Neural cell (in vitro differentiated cells): ENCODE data around the gene COL4A5. TPM values are rescaled to one million over a fixed set of nuclear protein-coding genes. Genes with fewer than 3 reads are reported as not detected.

Experiments used
- H2AFZ ChIP-seq: fragments of 200-600, 300-800 bp; sonication (generic), shearing (Covaris generic); 2 replicates; pipeline ENCODE4 v1.6.0; 2014; ENCODE audit warnings: low read depth, mild to moderate bottlenecking, antibody characterized with exemption, low read length, moderate library complexity
- H3F3A ChIP-seq: fragments of 200-600 bp; shearing (Covaris generic); 2 replicates; pipeline ENCODE4 v1.6.1; 2016; ENCODE audit warnings: mild to moderate bottlenecking, moderate library complexity, mixed read lengths, antibody characterized with exemption, low read length; ENCODE audit not compliant: insufficient read depth, poor library complexity, severe bottlenecking
- H3K27ac ChIP-seq: fragments of 200-600, 300-800 bp; sonication (generic), shearing (Covaris generic); 2 replicates; pipeline ENCODE4 v1.5.1; 2014; ENCODE audit warnings: mild to moderate bottlenecking, low read length, moderate library complexity
- H3K27me3 ChIP-seq: fragments of 300-800, 200-600 bp; sonication (generic), shearing (Covaris generic); 2 replicates; pipeline ENCODE4 v1.6.0; 2014; ENCODE audit warnings: mild to moderate bottlenecking, low read depth, low read length, moderate library complexity; ENCODE audit not compliant: insufficient read depth
- H3K36me3 ChIP-seq: fragments of 300-800, 200-600 bp; sonication (generic), shearing (Covaris generic); 2 replicates; pipeline ENCODE4 v1.5.1; 2014; ENCODE audit warnings: mild to moderate bottlenecking, antibody characterized with exemption, low read length, moderate library complexity; ENCODE audit not compliant: insufficient read depth
- H3K4me2 ChIP-seq: fragments of 300-800, 200-600 bp; sonication (generic), shearing (Covaris generic); 2 replicates; pipeline ENCODE4 v1.6.0; 2014; ENCODE audit warnings: mild to moderate bottlenecking, low read length
- H3K4me3 ChIP-seq: fragments of 300-800, 200-600 bp; sonication (generic), shearing (Covaris generic); 2 replicates; pipeline ENCODE4 v1.5.1; 2014; ENCODE audit warnings: mild to moderate bottlenecking, low read length, moderate library complexity
- H3K79me2 ChIP-seq: fragments of 200-600 bp; shearing (Covaris generic); replicated peaks from 2 replicates; pipeline ENCODE4 v1.6.0; 2014; ENCODE audit warnings: mild to moderate bottlenecking, low read length, moderate library complexity; ENCODE audit not compliant: insufficient read depth
- H3K9ac ChIP-seq: fragments of 300-800, 200-600 bp; sonication (generic), shearing (Covaris generic); 2 replicates; pipeline ENCODE4 v1.6.1; 2016; ENCODE audit warnings: mild to moderate bottlenecking, low read length, mixed read lengths
- H3K9me2 ChIP-seq: fragments of 200-600 bp; shearing (Covaris generic); 2 replicates; pipeline ENCODE4 v1.6.1; 2016; ENCODE audit warnings: mild to moderate bottlenecking, low read length, mixed read lengths; ENCODE audit not compliant: insufficient read depth
- H3K9me3 ChIP-seq: fragments of 200-600, 300-800 bp; sonication (generic), shearing (Covaris generic); 2 replicates; pipeline ENCODE4 v1.6.1; 2016; ENCODE audit warnings: mild to moderate bottlenecking, mixed run types, low read length, moderate library complexity, mixed read lengths
- H4K20me1 ChIP-seq: fragments of 200-600 bp; shearing (Covaris generic); 2 replicates; pipeline ENCODE4 v1.6.1; 2016; ENCODE audit warnings: mild to moderate bottlenecking, mixed run types; ENCODE audit not compliant: insufficient read depth
- EP300 ChIP-seq: fragments of 450-650 bp; conservative IDR thresholded peaks from 2 replicates; pipeline ENCODE4 v1.6.1; 2014; ENCODE audit warnings: antibody characterized with exemption, mild to moderate bottlenecking, moderate library complexity; ENCODE audit not compliant: poor library complexity, severe bottlenecking
- EZH2 ChIP-seq: fragments of 200-600, 300-800 bp; shearing (Covaris generic), sonication (generic); IDR thresholded peaks from 2 replicates; pipeline ENCODE4 v1.6.1; 2014; ENCODE audit warnings: antibody characterized with exemption, low read length, borderline replicate concordance, mild to moderate bottlenecking; ENCODE audit not compliant: insufficient read depth, poor library complexity, severe bottlenecking
- MXI1 ChIP-seq: fragments of 450-650 bp; conservative IDR thresholded peaks from 2 replicates; pipeline ENCODE4 v1.6.1; 2014; ENCODE audit warnings: antibody characterized with exemption, mild to moderate bottlenecking; ENCODE audit not compliant: poor library complexity, severe bottlenecking
- POLR2AphosphoS5 ChIP-seq: IDR thresholded peaks from 2 replicates; pipeline ENCODE4 v1.6.1; 2012
- RAD21 ChIP-seq: fragments of 450-650 bp; conservative IDR thresholded peaks from 2 replicates; pipeline ENCODE4 v1.6.1; 2014; ENCODE audit warnings: antibody characterized with exemption, mild to moderate bottlenecking, moderate library complexity
- SMC3 ChIP-seq: fragments of 450-650 bp; conservative IDR thresholded peaks from 2 replicates; pipeline ENCODE4 v1.6.1; 2014; ENCODE audit warnings: antibody characterized with exemption, mild to moderate bottlenecking, moderate library complexity; ENCODE audit not compliant: poor library complexity
- TAF1 ChIP-seq: IDR thresholded peaks from 2 replicates; pipeline ENCODE4 v1.6.1; 2012; ENCODE audit warnings: low read depth
- polyA plus RNA-seq: library from polyadenylated mRNA; depleted of rRNA; stranded (reverse); fragments of >200 nt; gene quantifications from 2 replicates; pipeline ENCODE4 v1.2.3, GENCODE V29; 2014
- TF ChIP-seq, protein P1 (sequence below): IDR thresholded peaks from 2 replicates; pipeline ENCODE4 v1.6.1; 2012; ENCODE audit warnings: borderline replicate concordance
- TF ChIP-seq, protein P2 (sequence below): fragments of 450-650 bp; IDR thresholded peaks from 2 replicates; pipeline ENCODE4 v1.5.1; 2014; ENCODE audit warnings: antibody characterized with exemption, mild to moderate bottlenecking, moderate library complexity; ENCODE audit not compliant: poor library complexity, severe bottlenecking

COL4A5 gene
- polyA plus RNA-seq, 1 donor from 2014 or later, result 3.9 TPM

DNA sequence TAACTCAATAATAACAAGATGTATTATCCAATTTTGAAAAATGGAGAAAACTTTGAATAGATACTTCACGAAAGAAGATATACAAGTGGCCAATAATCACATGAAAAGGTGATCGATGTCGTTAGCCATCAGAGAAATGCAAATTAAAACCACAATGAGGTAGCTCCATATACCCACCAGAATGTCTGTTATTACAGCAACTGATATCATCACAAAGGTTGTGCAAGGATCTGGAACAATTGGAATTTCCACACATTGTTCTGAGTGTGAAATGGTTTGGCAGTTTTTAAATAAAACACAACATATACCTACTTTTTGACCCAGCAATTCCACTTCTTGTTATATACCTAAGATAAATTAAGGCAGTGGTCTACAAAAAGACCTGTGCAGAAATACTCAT, 225.1 kb downstream of the COL4A5 start:
- Histone ChIP-seq H3F3A (no peaks in the 10 kb centered on the region), H4K20me1 (no peaks in the 10 kb centered on the region), H3K27me3 (no peaks in the 10 kb centered on the region), H3K27ac (no peak overlapping the region), H3K9ac (no peak overlapping the region), H3K4me2 (no peak overlapping the region), H2AFZ (no peak overlapping the region), H3K36me3 (no peaks in the 10 kb centered on the region), H3K79me2 (no peaks in the 10 kb centered on the region), H3K9me2 (no peaks in the 10 kb centered on the region), H3K4me3 (no peak overlapping the region), H3K9me3 (no peaks in the 10 kb centered on the region)
- TF ChIP-seq, protein P1, sequence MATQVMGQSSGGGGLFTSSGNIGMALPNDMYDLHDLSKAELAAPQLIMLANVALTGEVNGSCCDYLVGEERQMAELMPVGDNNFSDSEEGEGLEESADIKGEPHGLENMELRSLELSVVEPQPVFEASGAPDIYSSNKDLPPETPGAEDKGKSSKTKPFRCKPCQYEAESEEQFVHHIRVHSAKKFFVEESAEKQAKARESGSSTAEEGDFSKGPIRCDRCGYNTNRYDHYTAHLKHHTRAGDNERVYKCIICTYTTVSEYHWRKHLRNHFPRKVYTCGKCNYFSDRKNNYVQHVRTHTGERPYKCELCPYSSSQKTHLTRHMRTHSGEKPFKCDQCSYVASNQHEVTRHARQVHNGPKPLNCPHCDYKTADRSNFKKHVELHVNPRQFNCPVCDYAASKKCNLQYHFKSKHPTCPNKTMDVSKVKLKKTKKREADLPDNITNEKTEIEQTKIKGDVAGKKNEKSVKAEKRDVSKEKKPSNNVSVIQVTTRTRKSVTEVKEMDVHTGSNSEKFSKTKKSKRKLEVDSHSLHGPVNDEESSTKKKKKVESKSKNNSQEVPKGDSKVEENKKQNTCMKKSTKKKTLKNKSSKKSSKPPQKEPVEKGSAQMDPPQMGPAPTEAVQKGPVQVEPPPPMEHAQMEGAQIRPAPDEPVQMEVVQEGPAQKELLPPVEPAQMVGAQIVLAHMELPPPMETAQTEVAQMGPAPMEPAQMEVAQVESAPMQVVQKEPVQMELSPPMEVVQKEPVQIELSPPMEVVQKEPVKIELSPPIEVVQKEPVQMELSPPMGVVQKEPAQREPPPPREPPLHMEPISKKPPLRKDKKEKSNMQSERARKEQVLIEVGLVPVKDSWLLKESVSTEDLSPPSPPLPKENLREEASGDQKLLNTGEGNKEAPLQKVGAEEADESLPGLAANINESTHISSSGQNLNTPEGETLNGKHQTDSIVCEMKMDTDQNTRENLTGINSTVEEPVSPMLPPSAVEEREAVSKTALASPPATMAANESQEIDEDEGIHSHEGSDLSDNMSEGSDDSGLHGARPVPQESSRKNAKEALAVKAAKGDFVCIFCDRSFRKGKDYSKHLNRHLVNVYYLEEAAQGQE, result no peak
- no peak for TF ChIP-seq RAD21
- TF ChIP-seq EZH2, result no peak
- no peak for TF ChIP-seq POLR2AphosphoS5
- TF ChIP-seq MXI1, result no peak
- no peak for TF ChIP-seq SMC3

DNA sequence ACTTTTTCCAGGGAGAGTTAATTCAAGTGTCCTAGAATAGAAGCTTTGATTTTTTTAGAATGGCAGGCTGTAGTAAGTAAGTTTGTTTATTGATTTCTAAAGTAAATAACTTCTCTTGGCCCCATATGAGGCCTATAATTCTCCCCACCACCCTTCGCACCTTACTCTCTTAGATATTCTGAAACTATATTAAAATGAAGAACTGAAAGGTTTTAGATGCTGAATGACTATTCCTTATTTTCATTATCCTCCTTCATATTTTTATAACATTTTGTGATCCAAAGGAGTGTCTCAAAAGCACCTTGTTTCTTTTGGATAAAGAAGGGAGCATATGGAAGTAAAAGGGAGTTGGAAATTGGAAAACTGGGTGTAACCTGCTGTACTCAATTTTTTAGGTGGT, 226.5 kb downstream of the COL4A5 start:
- Histone ChIP-seq H3K27ac (no peak overlapping the region), H3K36me3 (no peaks in the 10 kb centered on the region), H3K9me3 (no peaks in the 10 kb centered on the region), H3K4me2 (no peak overlapping the region), H3K4me3 (no peak overlapping the region), H4K20me1 (no peaks in the 10 kb centered on the region), H3F3A (no peaks in the 10 kb centered on the region), H3K9ac (no peak overlapping the region), H2AFZ (no peak overlapping the region), H3K27me3 (no peaks in the 10 kb centered on the region), H3K79me2 (no peaks in the 10 kb centered on the region), H3K9me2 (no peaks in the 10 kb centered on the region)
- TF ChIP-seq EP300, result no peak
- TF ChIP-seq, protein P2, sequence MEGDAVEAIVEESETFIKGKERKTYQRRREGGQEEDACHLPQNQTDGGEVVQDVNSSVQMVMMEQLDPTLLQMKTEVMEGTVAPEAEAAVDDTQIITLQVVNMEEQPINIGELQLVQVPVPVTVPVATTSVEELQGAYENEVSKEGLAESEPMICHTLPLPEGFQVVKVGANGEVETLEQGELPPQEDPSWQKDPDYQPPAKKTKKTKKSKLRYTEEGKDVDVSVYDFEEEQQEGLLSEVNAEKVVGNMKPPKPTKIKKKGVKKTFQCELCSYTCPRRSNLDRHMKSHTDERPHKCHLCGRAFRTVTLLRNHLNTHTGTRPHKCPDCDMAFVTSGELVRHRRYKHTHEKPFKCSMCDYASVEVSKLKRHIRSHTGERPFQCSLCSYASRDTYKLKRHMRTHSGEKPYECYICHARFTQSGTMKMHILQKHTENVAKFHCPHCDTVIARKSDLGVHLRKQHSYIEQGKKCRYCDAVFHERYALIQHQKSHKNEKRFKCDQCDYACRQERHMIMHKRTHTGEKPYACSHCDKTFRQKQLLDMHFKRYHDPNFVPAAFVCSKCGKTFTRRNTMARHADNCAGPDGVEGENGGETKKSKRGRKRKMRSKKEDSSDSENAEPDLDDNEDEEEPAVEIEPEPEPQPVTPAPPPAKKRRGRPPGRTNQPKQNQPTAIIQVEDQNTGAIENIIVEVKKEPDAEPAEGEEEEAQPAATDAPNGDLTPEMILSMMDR, result no peak
- no peak for TF ChIP-seq RAD21
- TF ChIP-seq MXI1, result no peak
- TF ChIP-seq SMC3, result no peak
- TF ChIP-seq POLR2AphosphoS5, result no peak
- TF ChIP-seq, protein P1, result no peak
- TF ChIP-seq TAF1, result no peak
- no peak for TF ChIP-seq EZH2
